Liver (tissue), 9 donors: ENCODE data around the gene PIGP. TPM values are rescaled to one million over a fixed set of nuclear protein-coding genes. Genes with fewer than 3 reads are reported as not detected.

Source experiments
- DNase-seq: peaks from one replicate; pipeline ENCODE4 v3.0.0-alpha.2; 2017; ENCODE audit warnings: low spot score
- H3K27ac ChIP-seq, 2 donors: one replicate each; pipeline ENCODE4 v1.7.0; 2013; ENCODE audit warnings: inconsistent platforms in 2 of 2, low read length in 2 of 2, control low read depth in 1 of 2, low read depth in 1 of 2, mild to moderate bottlenecking in 1 of 2
- H3K27me3 ChIP-seq, 4 donors: one replicate each; pipeline versions ENCODE4 v1.6.1 to v1.7.0; 2013; ENCODE audit warnings: low read length in 3 of 4, inconsistent platforms in 1 of 4, mild to moderate bottlenecking in 1 of 4, moderate library complexity in 1 of 4; ENCODE audit not compliant: control insufficient read depth in 4 of 4, insufficient read depth in 4 of 4
- H3K36me3 ChIP-seq, 4 donors: one replicate each; pipeline versions ENCODE4 v1.6.1 to v1.7.0; 2013; ENCODE audit warnings: low read length in 3 of 4, mild to moderate bottlenecking in 3 of 4, low read depth in 1 of 4, moderate library complexity in 1 of 4; ENCODE audit not compliant: control insufficient read depth in 4 of 4, insufficient read depth in 3 of 4
- H3K4me1 ChIP-seq, 4 donors: one replicate each; pipeline versions ENCODE4 v1.6.1 to v1.7.0; 2013; ENCODE audit warnings: low read length in 3 of 4, mild to moderate bottlenecking in 3 of 4, moderate library complexity in 1 of 4; ENCODE audit not compliant: control insufficient read depth in 4 of 4, insufficient read depth in 4 of 4
- H3K4me3 ChIP-seq, 3 donors: one replicate each; pipeline versions ENCODE4 v1.6.1 to v1.7.0; 2013; ENCODE audit warnings: low read length in 3 of 3, control low read depth in 1 of 3, low read depth in 1 of 3, mild to moderate bottlenecking in 1 of 3
- H3K9ac ChIP-seq, 2 donors: one replicate each; pipeline ENCODE4 v1.7.0; 2013; ENCODE audit warnings: low read length in 2 of 2, mild to moderate bottlenecking in 2 of 2, moderate library complexity in 2 of 2, control low read depth in 1 of 2, low read depth in 1 of 2
- H3K9me3 ChIP-seq, 4 donors: one replicate each; pipeline versions ENCODE4 v1.6.1 to v1.7.0; 2013; ENCODE audit warnings: low read length in 3 of 4; ENCODE audit not compliant: control insufficient read depth in 4 of 4
- ATF3 ChIP-seq: IDR thresholded peaks from 2 replicates; pipeline ENCODE4 v1.6.1; 2016; ENCODE audit warnings: antibody characterized with exemption
- CTCF ChIP-seq: fragments of 150-350 bp; IDR thresholded peaks from 2 replicates; pipeline ENCODE4 v1.5.1; 2017; ENCODE audit warnings: improper control_type of control experiment, low read depth, low read length; ENCODE audit not compliant: missing input control
- EGR1 ChIP-seq, 2 donors: IDR thresholded peaks; 2 replicates each; pipeline ENCODE4 v1.6.1; 2016 to 2018; ENCODE audit warnings: antibody characterized with exemption in 2 of 2, low read depth in 2 of 2
- FOXA1 ChIP-seq: IDR thresholded peaks from 2 replicates; pipeline ENCODE4 v1.6.1; 2016; ENCODE audit warnings: antibody characterized with exemption
- FOXA2 ChIP-seq: IDR thresholded peaks from 2 replicates; pipeline ENCODE4 v1.6.1; 2016; ENCODE audit warnings: antibody characterized with exemption
- GABPA ChIP-seq, 2 donors: IDR thresholded peaks in 1 of 2; conservative IDR thresholded peaks in 1 of 2; 2 replicates each; pipeline ENCODE4 v1.6.1; 2016; ENCODE audit warnings: antibody characterized with exemption in 2 of 2, mild to moderate bottlenecking in 1 of 2, moderate library complexity in 1 of 2
- HNF4A ChIP-seq, 2 donors: conservative IDR thresholded peaks; 2 replicates each; pipeline ENCODE4 v1.6.1; 2016; ENCODE audit warnings: antibody characterized with exemption in 2 of 2, mild to moderate bottlenecking in 2 of 2
- JUND ChIP-seq, 2 donors: IDR thresholded peaks; 2 replicates each; pipeline ENCODE4 v1.6.1; 2016; ENCODE audit warnings: antibody characterized with exemption in 2 of 2
- MAX ChIP-seq: IDR thresholded peaks from 2 replicates; pipeline ENCODE4 v1.6.1; 2016; ENCODE audit warnings: antibody characterized with exemption
- NR2F2 ChIP-seq: IDR thresholded peaks from 2 replicates; pipeline ENCODE4 v1.6.1; 2016; ENCODE audit warnings: antibody characterized with exemption
- RAD21 ChIP-seq, 2 donors: IDR thresholded peaks; 2 replicates each; pipeline ENCODE4 v1.6.1; 2016; ENCODE audit warnings: antibody characterized with exemption in 2 of 2, mild to moderate bottlenecking in 2 of 2
- REST ChIP-seq: IDR thresholded peaks from 2 replicates; pipeline ENCODE4 v1.6.1; 2016; ENCODE audit warnings: antibody characterized with exemption, mild to moderate bottlenecking
- RXRA ChIP-seq, 2 donors: IDR thresholded peaks; 2 replicates each; pipeline ENCODE4 v1.6.1; 2017 to 2018; ENCODE audit warnings: antibody characterized with exemption in 2 of 2, mild to moderate bottlenecking in 1 of 2
- SP1 ChIP-seq: IDR thresholded peaks from 2 replicates; pipeline ENCODE4 v1.6.1; 2018; ENCODE audit warnings: antibody characterized with exemption, mild to moderate bottlenecking
- TAF1 ChIP-seq: conservative IDR thresholded peaks from 2 replicates; pipeline ENCODE4 v1.6.1; 2016; ENCODE audit warnings: antibody characterized with exemption, mild to moderate bottlenecking
- YY1 ChIP-seq: IDR thresholded peaks from 2 replicates; pipeline ENCODE4 v1.6.1; 2016; ENCODE audit warnings: antibody characterized with exemption, mild to moderate bottlenecking
- WGBS: extraction: QIAGEN DNeasy Blood & Tissue Kit; methylation state at CpG from one replicate; pipeline ENCODE4 v1.1.7; 2013; 5-methylcytosine and 5-hydroxymethylcytosine counted together
- polyA plus RNA-seq, 2 donors: library from polyadenylated mRNA; stranded (reverse) in 1 of 2; unstranded in 1 of 2; fragments of 200-250 nt in 1 of 2; fragments of >200 nt in 1 of 2; fragmentation: Nextera tagmentation in 1 of 2; extraction: Ambion mirVana in 1 of 2; gene quantifications; one replicate each; pipeline versions ENCODE4 v1.2.1 to v1.2.3, GENCODE V29; 2013 to 2015
- total RNA-seq, 2 donors: library from RNA; depleted of rRNA; stranded (reverse); fragments of >200 nt; gene quantifications; one replicate each; pipeline ENCODE4 v1.2.3, GENCODE V29; 2014
- donor health status: healthy.
- donor health status: healthy.
- donor health status: healthy.
- donor health status: healthy.
- donor health status: healthy.

The PIGP gene
- total and polyA plus RNA-seq, 4 donors, result 3.8 to 26.2 (median 11.7) TPM

- no peak for DNase-seq
- H3K36me3 ChIP-seq, result no peaks in the 10 kb centered on the region
- 95% methylated on average over 4 of the region's 4 CpGs for WGBS
- H3K4me1 ChIP-seq, result no peaks in the 10 kb centered on the region
- no peak for TF ChIP-seq ATF3
- TF ChIP-seq JUND (IDR thresholded peaks at IDR 0.05), result no peak
- no peak for TF ChIP-seq NR2F2
- no peak for TF ChIP-seq EGR1 (IDR thresholded peaks at IDR 0.05; ENCODE audit: low read depth in 2 of 2)
- no peak for TF ChIP-seq YY1
- no peak for TF ChIP-seq FOXA1
- TF ChIP-seq HNF4A (conservative IDR thresholded peaks at IDR 0.05), result no peak
- no peak for TF ChIP-seq RXRA (IDR thresholded peaks at IDR 0.05)
- TF ChIP-seq REST, result no peak
- no peak for TF ChIP-seq FOXA2
- no peak for TF ChIP-seq GABPA (IDR thresholded peaks at IDR 0.05 in 1 of 2, conservative IDR thresholded peaks at IDR 0.05 in 1 of 2)
- H3K4me3 ChIP-seq, result no peak overlapping the region
- H3K9ac ChIP-seq, result no peak overlapping the region
- peaks cover 0 to 3% (median 0%) of the 10 kb centered on the region in 4 donors for H3K27me3 ChIP-seq
- H3K27ac ChIP-seq, result no peak overlapping the region
- no peaks in the 10 kb centered on the region for H3K9me3 ChIP-seq
Measured at GRCh38 chr21:37030864-37031263, 42.0 kb downstream of the PIGP start.

GRCh38 chr21:37028570-37028969 is 44.3 kb downstream of the PIGP start:
- no peak for TF ChIP-seq FOXA2
- no peak for TF ChIP-seq TAF1
- no peak for TF ChIP-seq GABPA (IDR thresholded peaks at IDR 0.05 in 1 of 2, conservative IDR thresholded peaks at IDR 0.05 in 1 of 2)
- H3K36me3 ChIP-seq, result no peaks in the 10 kb centered on the region
- H3K4me1 ChIP-seq, result no peaks in the 10 kb centered on the region
- H3K9ac ChIP-seq, result no peak overlapping the region
- no peak for DNase-seq
- no peaks in the 10 kb centered on the region for H3K9me3 ChIP-seq
- H3K4me3 ChIP-seq, result no peak overlapping the region
- WGBS, result 88% methylated on average over 4 of the region's 4 CpGs
- no peak overlapping the region for H3K27ac ChIP-seq
- peaks cover 0 to 3% (median 0%) of the 10 kb centered on the region in 4 donors for H3K27me3 ChIP-seq

- no peak overlapping the region for H3K4me3 ChIP-seq
- H3K36me3 ChIP-seq, result no peaks in the 10 kb centered on the region
- peaks cover 0 to 3% (median 0%) of the 10 kb centered on the region in 4 donors for H3K27me3 ChIP-seq
- no peaks in the 10 kb centered on the region for H3K4me1 ChIP-seq
- no peak for DNase-seq
- H3K9ac ChIP-seq, result no peak overlapping the region
- WGBS, result 45% methylated on average over 4 of the region's 4 CpGs
- no peak for TF ChIP-seq FOXA2
- TF ChIP-seq RAD21 (IDR thresholded peaks at IDR 0.05), result no peak
- TF ChIP-seq CTCF, result no peak
- no peak for TF ChIP-seq FOXA1
- no peak for TF ChIP-seq MAX
- no peak for TF ChIP-seq NR2F2
- no peak for TF ChIP-seq SP1
- no peak for TF ChIP-seq HNF4A (conservative IDR thresholded peaks at IDR 0.05)
- TF ChIP-seq TAF1, result no peak
- H3K27ac ChIP-seq, result no peak overlapping the region
- H3K9me3 ChIP-seq, result no peaks in the 10 kb centered on the region
Measured at GRCh38 chr21:37026499-37026898, 46.4 kb downstream of the PIGP start.
